GM12878 (cell line): Measurements from ENCODE around the gene SGMS1. TPM values are rescaled to one million over a fixed set of nuclear protein-coding genes. Genes with fewer than 3 reads are reported as not detected.

Experiments
- ATF3 ChIP-seq: IDR thresholded peaks from 2 replicates; pipeline ENCODE4 v1.6.1; 2011; ENCODE audit warnings: low read depth, mild to moderate bottlenecking, low read length, moderate library complexity, borderline replicate concordance; ENCODE audit errors: extremely low read depth
- BHLHE40 ChIP-seq, 2 experiments: fragments of 450-650 bp in 1 of 2; IDR thresholded peaks; 2 replicates each; pipeline ENCODE4 v1.6.1; 2011 to 2017; ENCODE audit warnings: low read depth in 2 of 2, borderline replicate concordance in 1 of 2, improper control_type of control experiment in 1 of 2, low read length in 1 of 2, mild to moderate bottlenecking in 1 of 2
- BRCA1 ChIP-seq: IDR thresholded peaks from 2 replicates; pipeline ENCODE4 v1.6.1; 2011; ENCODE audit warnings: low read depth, low read length, improper control_type of control experiment
- CBX3 ChIP-seq: fragments of 200-600 bp; sonication (generic); IDR thresholded peaks from 2 replicates; pipeline ENCODE4 v1.6.1; 2016; ENCODE audit warnings: low read depth, borderline replicate concordance
- CHD4 ChIP-seq: fragments of 200-600 bp; sonication (generic); IDR thresholded peaks from 2 replicates; pipeline ENCODE4 v1.6.1; 2016; ENCODE audit warnings: mild to moderate bottlenecking
- EGR1 ChIP-seq, 2 experiments: IDR thresholded peaks; 1 replicate in 1 of 2; 2 replicates in 1 of 2; pipeline ENCODE4 v1.6.1; 2011 to 2012; ENCODE audit warnings: low read depth in 2 of 2, low read length in 2 of 2, borderline replicate concordance in 1 of 2, mild to moderate bottlenecking in 1 of 2, moderate library complexity in 1 of 2
- GATAD2B ChIP-seq: fragments of 450-650 bp; conservative IDR thresholded peaks from 2 replicates; pipeline ENCODE4 v1.6.1; 2017; ENCODE audit warnings: low read depth, mild to moderate bottlenecking, moderate library complexity
- MEF2A ChIP-seq: IDR thresholded peaks from 2 replicates; pipeline ENCODE4 v1.6.1; 2011; ENCODE audit warnings: low read depth, mild to moderate bottlenecking, low read length, moderate library complexity; ENCODE audit not compliant: insufficient read depth
- MXI1 ChIP-seq: fragments of 150-350 bp; IDR thresholded peaks from 2 replicates; pipeline ENCODE4 v1.6.1; 2011; ENCODE audit warnings: low read depth, mild to moderate bottlenecking, inconsistent platforms, low read length, improper control_type of control experiment
- POLR2A ChIP-seq: IDR thresholded peaks from 2 replicates; pipeline ENCODE4 v1.6.1; 2011; ENCODE audit warnings: low read depth, mild to moderate bottlenecking, low read length
- POU2F2 ChIP-seq: IDR thresholded peaks from 3 replicates; pipeline ENCODE4 v1.6.1; 2011; ENCODE audit warnings: low read depth, mild to moderate bottlenecking, low read length, borderline replicate concordance
- REST ChIP-seq: IDR thresholded peaks from 2 replicates; pipeline ENCODE4 v1.6.1; 2012; ENCODE audit warnings: mild to moderate bottlenecking, low read depth, low read length
- RUNX3 ChIP-seq: IDR thresholded peaks from 2 replicates; pipeline ENCODE4 v1.6.1; 2012; ENCODE audit warnings: low read length, inconsistent platforms
- SMAD5 ChIP-seq: IDR thresholded peaks from 2 replicates; pipeline ENCODE4 v1.6.1; 2016; ENCODE audit warnings: antibody characterized with exemption, low read depth
- SMC3 ChIP-seq: IDR thresholded peaks from 2 replicates; pipeline ENCODE4 v1.6.1; 2011; ENCODE audit warnings: low read length, improper control_type of control experiment, borderline replicate concordance
- SRF ChIP-seq, 2 experiments: IDR thresholded peaks; 2 replicates each; pipeline ENCODE4 v1.6.1; 2011; ENCODE audit warnings: low read depth in 2 of 2, low read length in 2 of 2, mild to moderate bottlenecking in 1 of 2, moderate library complexity in 1 of 2
- STAT3 ChIP-seq: IDR thresholded peaks from 2 replicates; pipeline ENCODE4 v1.6.1; 2011; ENCODE audit warnings: low read depth, low read length, improper control_type of control experiment
- TAF1 ChIP-seq: IDR thresholded peaks from 2 replicates; pipeline ENCODE4 v1.6.1; 2011; ENCODE audit warnings: mild to moderate bottlenecking, low read depth, low read length, borderline replicate concordance
- ZNF207 ChIP-seq: fragments of 450-650 bp; IDR thresholded peaks from 2 replicates; pipeline ENCODE4 v1.6.1; 2014; ENCODE audit warnings: antibody characterized with exemption, mild to moderate bottlenecking, borderline replicate concordance
- ZNF384 ChIP-seq: IDR thresholded peaks from 2 replicates; pipeline ENCODE4 v1.6.1; 2012; ENCODE audit warnings: low read depth, mild to moderate bottlenecking, low read length, improper control_type of control experiment, borderline replicate concordance
- polyA plus RNA-seq, 11 experiments: library from polyadenylated mRNA; depleted of rRNA in 4 of 11; unstranded in 6 of 11; stranded (reverse) in 5 of 11; fragments of >200 nt; fragmentation: Nextera tagmentation in 4 of 11; fragmentation: Illumina TruSeq in 1 of 11; extraction: Ambion mirVana in 4 of 11; extraction: Trizol in 1 of 11; gene quantifications; 1 replicate in 1 of 11; 2 replicates in 10 of 11; pipeline versions ENCODE4 v1.2.1 to v1.2.3, GENCODE V29; 2011 to 2016; ENCODE audit warnings: inconsistent platforms in 2 of 11, missing spikeins in 2 of 11, low read depth in 1 of 11
- total RNA-seq, 4 experiments: library from RNA; depleted of rRNA in 3 of 4; stranded (reverse); fragments of >200 nt in 3 of 4; fragmentation: Illumina TruSeq in 1 of 4; extraction: Trizol in 1 of 4; gene quantifications; 2 replicates each; pipeline versions ENCODE4 v1.2.1 to v1.2.3, GENCODE V29; 2013 to 2021

The SGMS1 gene
- total and polyA plus RNA-seq, 10 of the 15 experiments (the other 5 are each of a cell fraction or from before 2014, with no cell fraction given), result 1.4 to 14.5 (median 4.9) TPM

GRCh38 chr10:50325449-50326171, 298.1 kb downstream of the SGMS1 start (continued):
- no peak for TF ChIP-seq MXI1
- no peak for TF ChIP-seq EGR1 (IDR thresholded peaks at IDR 0.05; ENCODE audit: borderline replicate concordance in 1 of 2, low read depth in 2 of 2, low read length in 2 of 2)
- no peak for TF ChIP-seq GATAD2B
- TF ChIP-seq ZNF207, result no peak
- TF ChIP-seq STAT3, result no peak
- TF ChIP-seq BRCA1, result no peak
- TF ChIP-seq TAF1, result no peak
- TF ChIP-seq SMAD5, result no peak
- no peak for TF ChIP-seq POU2F2
- no peak for TF ChIP-seq REST
- peak; percentile 86 for TF ChIP-seq RUNX3
- no peak for TF ChIP-seq CBX3
- TF ChIP-seq BHLHE40 (IDR thresholded peaks at IDR 0.05; ENCODE audit: borderline replicate concordance in 1 of 2, low read depth in 2 of 2, low read length in 1 of 2), result no peak
- TF ChIP-seq POLR2A, result no peak
- TF ChIP-seq ATF3, result no peak
- TF ChIP-seq SMC3, result 0 out of 2 replicates have a peak, but pooled peaks have one; percentile 9
- peak; percentile 72; the same call in 1 of the 2 replicates for TF ChIP-seq MEF2A
- peak in 1 of 2 experiments; percentile 61; a peak in 1 of 4 replicates for TF ChIP-seq SRF (IDR thresholded peaks at IDR 0.05; ENCODE audit: low read depth in 2 of 2, low read length in 2 of 2)
- no peak for TF ChIP-seq CHD4
- no peak for TF ChIP-seq ZNF384
- TF ChIP-seq, all 136 proteins: peak for 10
